K562 (cell line): ENCODE data around the gene CMSS1. TPM values are rescaled to one million over a fixed set of nuclear protein-coding genes. Genes with fewer than 3 reads are reported as not detected.
A peak's percentile ranks its signal among the peaks of the same experiment; 100 is the strongest.

Source experiments
- ATAC-seq: fragments of 200-7000 bp; cut with Tn5 transposase; 3 replicates; pipeline ENCODE4 v1.9.1; 2020; ENCODE audit warnings: moderate library complexity
- Bru-seq: library from RNA; stranded (reverse); fragments of 400-500 nt; gene quantifications from one replicate; lab custom pipeline; 2021; lab: Mats Ljungman, UMichigan
- BruChase-seq, 2 experiments: library from RNA; stranded (reverse); fragments of 400-500 nt; gene quantifications; one replicate each; lab custom pipeline; 2021; lab: Mats Ljungman, UMichigan
- BruUV-seq: library from RNA; stranded (reverse); fragments of 400-500 nt; replicated peaks from 2 replicates; lab custom pipeline; 2021; lab: Mats Ljungman, UMichigan
- CTCF ChIA-PET: fragments of 300-600 bp; formaldehyde crosslinking; extraction: SDS; loops from one replicate; lab custom pipeline; 2021; ENCODE audit warnings: low intra/inter-chr PET ratio; lab: Yijun Ruan, JAX
- POLR2A ChIA-PET: fragments of 300-600, 350-650 bp; sonication (Branson Sonifier 250); formaldehyde crosslinking; extraction: SDS; loops from one replicate; lab custom pipeline; 2021; ENCODE audit warnings: antibody characterized with exemption, inconsistent platforms; lab: Yijun Ruan, JAX
- DNase-seq, 4 experiments: peaks; one replicate each; pipeline versions ENCODE4 v3.0.0 to v3.0.0-alpha.2; 2011 to 2018; ENCODE audit warnings: low spot score in 3 of 4, mixed read lengths in 3 of 4; ENCODE audit errors: extremely low read depth in 1 of 4
- FAIRE-seq: peaks from 2 replicates; lab custom pipeline; 2011; peaks lifted over from hg19 to GRCh38; lab: Jason Lieb, UNC
- H2AFZ ChIP-seq: 2 replicates; pipeline ENCODE4 v1.6.0; 2011; ENCODE audit warnings: low read depth, low read length, control low read depth, inconsistent platforms
- H3K27ac ChIP-seq: fragments of 200-600 bp; 3 replicates; pipeline ENCODE4 v1.8.0; 2011; ENCODE audit warnings: low read depth, mild to moderate bottlenecking, control low read depth, inconsistent platforms, low read length, moderate library complexity, mixed read lengths; ENCODE audit errors: extremely low read depth
- H3K27me3 ChIP-seq, 2 experiments: fragments of 300-600 bp in 1 of 2; 2 replicates in 1 of 2; 3 replicates in 1 of 2; pipeline versions ENCODE4 v1.6.0 to v1.8.0; 2011; ENCODE audit warnings: inconsistent platforms in 2 of 2, low read length in 2 of 2, mild to moderate bottlenecking in 1 of 2, mixed read lengths in 1 of 2, moderate library complexity in 1 of 2; ENCODE audit not compliant: control insufficient read depth in 2 of 2, insufficient read depth in 2 of 2
- H3K36me3 ChIP-seq: fragments of 300-600 bp; 3 replicates; pipeline ENCODE4 v1.8.0; 2011; ENCODE audit warnings: mild to moderate bottlenecking, low read length, inconsistent platforms; ENCODE audit not compliant: control insufficient read depth, insufficient read depth
- H3K4me1 ChIP-seq, 2 experiments: fragments of 200-600 bp in 1 of 2; replicated peaks in 1 of 2; 2 replicates in 1 of 2; 3 replicates in 1 of 2; pipeline versions ENCODE4 v1.5.1 to v1.8.0; 2011; ENCODE audit warnings: inconsistent platforms in 2 of 2, low read length in 2 of 2, mild to moderate bottlenecking in 1 of 2, mixed read lengths in 1 of 2, moderate library complexity in 1 of 2; ENCODE audit not compliant: control insufficient read depth in 2 of 2, insufficient read depth in 2 of 2
- H3K4me2 ChIP-seq: 2 replicates; pipeline ENCODE4 v1.6.1; 2011; ENCODE audit warnings: low read length, control low read depth, inconsistent platforms, mixed read lengths; ENCODE audit not compliant: insufficient read depth
- H3K4me3 ChIP-seq: fragments of 200-600 bp; sonication (generic), shearing (Covaris generic); 2 replicates; pipeline ENCODE4 v1.5.1; 2016; ENCODE audit warnings: control low read depth, inconsistent platforms
- H3K79me2 ChIP-seq: fragments of 200-600 bp; 3 replicates; pipeline ENCODE4 v1.8.0; 2011; ENCODE audit warnings: low read length, inconsistent platforms; ENCODE audit not compliant: control insufficient read depth, insufficient read depth
- H3K9ac ChIP-seq, 2 experiments: 2 replicates each; pipeline versions ENCODE4 v1.6.0 to v1.6.1; 2011; ENCODE audit warnings: low read depth in 2 of 2, low read length in 2 of 2, control low read depth in 1 of 2, inconsistent platforms in 1 of 2, mild to moderate bottlenecking in 1 of 2, mixed read lengths in 1 of 2; ENCODE audit not compliant: insufficient read depth in 1 of 2
- H3K9me1 ChIP-seq: one replicate; pipeline ENCODE4 v1.6.0; 2011; ENCODE audit warnings: inconsistent platforms, mild to moderate bottlenecking, low read length, moderate library complexity; ENCODE audit not compliant: control insufficient read depth, insufficient read depth
- H3K9me3 ChIP-seq: replicated peaks from 2 replicates; pipeline ENCODE4 v1.5.1; 2011; ENCODE audit warnings: low read depth, low read length, inconsistent platforms; ENCODE audit not compliant: control insufficient read depth, insufficient read depth
- H4K20me1 ChIP-seq: replicated peaks from 2 replicates; pipeline ENCODE4 v1.6.1; 2011; ENCODE audit warnings: low read length, inconsistent platforms, mixed read lengths; ENCODE audit not compliant: control insufficient read depth, insufficient read depth
- BRD4 ChIP-seq: fragments of 200-600 bp; sonication (generic); IDR thresholded peaks from 2 replicates; pipeline ENCODE4 v1.6.1; 2017; ENCODE audit warnings: inconsistent platforms
- CBX3 ChIP-seq, 2 experiments: IDR thresholded peaks; 1 replicate in 1 of 2; 2 replicates in 1 of 2; pipeline ENCODE4 v1.6.1; 2012; ENCODE audit warnings: inconsistent platforms in 2 of 2, low read length in 2 of 2, borderline replicate concordance in 1 of 2, control low read depth in 1 of 2
- FOXK1 ChIP-seq: sonication (generic); formaldehyde crosslinking; IDR thresholded peaks from 2 replicates; pipeline ENCODE4 v1.8.0; 2022; ENCODE audit warnings: missing genetic modification reagents, mild to moderate bottlenecking, borderline replicate concordance
- FOXP1 ChIP-seq: sonication (generic); formaldehyde crosslinking; IDR thresholded peaks from 2 replicates; pipeline ENCODE4 v1.8.0; 2022; ENCODE audit warnings: mild to moderate bottlenecking, missing genetic modification reagents
- MECOM ChIP-seq: fragments of 250-450 bp; sonication (Bioruptor Pico); IDR thresholded peaks from 2 replicates; pipeline ENCODE4 v1.8.0; 2022; ENCODE audit warnings: inconsistent platforms
- NFIC ChIP-seq: fragments of 450-650 bp; IDR thresholded peaks from 2 replicates; pipeline ENCODE4 v1.6.1; 2017; ENCODE audit warnings: mild to moderate bottlenecking, inconsistent platforms
- POLR3A ChIP-seq: IDR thresholded peaks from 2 replicates; pipeline ENCODE4 v1.6.1; 2011; ENCODE audit warnings: borderline replicate concordance, mild to moderate bottlenecking, moderate library complexity; ENCODE audit not compliant: insufficient read length, insufficient read depth; ENCODE audit errors: extremely low read depth
- SMARCA5 ChIP-seq: fragments of 450-650 bp; IDR thresholded peaks from 2 replicates; pipeline ENCODE4 v1.6.1; 2016
- ZBTB43 ChIP-seq: sonication (generic); formaldehyde crosslinking; IDR thresholded peaks from 2 replicates; pipeline ENCODE4 v1.8.0; 2023; ENCODE audit warnings: mild to moderate bottlenecking, missing genetic modification reagents
- ZFP1 ChIP-seq: fragments of 450-650 bp; formaldehyde crosslinking; IDR thresholded peaks from 2 replicates; pipeline ENCODE4 v1.4.0; 2020; ENCODE audit warnings: mild to moderate bottlenecking, mixed read lengths
- ZNF584 ChIP-seq: fragments of 200-800 bp; sonication (Bioruptor generic); IDR thresholded peaks from 2 replicates; pipeline ENCODE4 v1.6.1; 2016; ENCODE audit warnings: low read depth, mild to moderate bottlenecking, missing genetic modification characterization, missing compliant biosample characterization
- ZNF644 ChIP-seq: fragments of 200-800 bp; sonication (Bioruptor generic); IDR thresholded peaks from 2 replicates; pipeline ENCODE4 v1.6.1; 2016; ENCODE audit warnings: low read depth, missing genetic modification characterization, missing compliant biosample characterization
- WGBS: fragments of 100-300 bp; shearing (Covaris generic); methylation state at CpG from one replicate; pipeline ENCODE4 v1.1.6; 2016; ENCODE audit warnings: low coverage, mixed read lengths; ENCODE audit not compliant: insufficient coverage; ENCODE audit errors: missing lambda C conversion rate; 5-methylcytosine and 5-hydroxymethylcytosine counted together
- in situ Hi-C: fragments of 300-500 bp; cut with MboI; formaldehyde crosslinking; loops from 4 replicates; pipeline ENCODE4 v1.15.0; 2018; ENCODE audit warnings: inconsistent platforms, mixed read lengths
- intact Hi-C: fragments of 100-400 bp; cut with micrococcal nuclease; formaldehyde crosslinking; loops from 2 replicates; pipeline ENCODE4 v1.14.2; 2022
- long read RNA-seq, 3 experiments: library from polyadenylated mRNA in 2 of 3; library from RNA in 1 of 3; unstranded in 2 of 3; stranded (forward) in 1 of 3; transcript quantifications; one replicate each; pipeline ENCODE4 v2.0.0, GENCODE V29; 2019 to 2022
- polyA minus RNA-seq, 3 experiments: library from RNA; depleted of rRNA, polyadenylated mRNA; stranded (reverse); fragments of >200 nt; gene quantifications; 2 replicates each; pipeline ENCODE4 v1.2.3, GENCODE V29; 2011
- polyA plus RNA-seq, 8 experiments: library from polyadenylated mRNA; depleted of rRNA in 4 of 8; stranded (reverse) in 5 of 8; unstranded in 3 of 8; fragments of >200 nt; fragmentation: Nextera tagmentation in 2 of 8; fragmentation: Illumina TruSeq in 1 of 8; extraction: Ambion mirVana in 2 of 8; extraction: Trizol in 1 of 8; gene quantifications; 2 replicates each; pipeline versions ENCODE4 v1.2.1 to v1.2.3, GENCODE V29; 2011 to 2014; ENCODE audit warnings: inconsistent platforms in 1 of 8, missing spikeins in 1 of 8
- total RNA-seq, 7 experiments: library from RNA; depleted of rRNA in 6 of 7; stranded (reverse); fragments of >200 nt in 6 of 7; fragmentation: Illumina TruSeq in 2 of 7; extraction: Trizol in 2 of 7; gene quantifications; 2 replicates each; pipeline versions ENCODE4 v1.2.1 to v1.2.3, GENCODE V29; 2011 to 2021; ENCODE audit warnings: low replicate concordance in 1 of 7

The CMSS1 gene
- total RNA-seq (2011; cell fraction: chromatin; rRNA removed; ENCODE audit: low replicate concordance), result 6.1 and 22.5 TPM in 2 replicates
- 5.5 and 6.3 TPM in 2 replicates for total RNA-seq (2011; cell fraction: nucleolus; rRNA removed)
- total RNA-seq (2011; cell fraction: nucleoplasm; rRNA removed), result 17.7 and 42.3 TPM in 2 replicates
- total RNA-seq (2014; rRNA removed) (39.6 and 46.9 TPM in 2 replicates), total RNA-seq (2014; rRNA removed; fragmentation: Illumina TruSeq; extraction: Trizol) (85.3 and 86.3 TPM in 2 replicates), total RNA-seq (2015; rRNA removed; fragmentation: Illumina TruSeq; extraction: Trizol) (55.2 and 62.4 TPM in 2 replicates), total RNA-seq (2021) (75.7 and 78.7 TPM in 2 replicates), polyA plus RNA-seq (2011; rRNA removed) (40.2 and 56.1 TPM in 2 replicates), polyA plus RNA-seq (2014; fragmentation: Illumina TruSeq; extraction: Trizol) (58.4 and 72.3 TPM in 2 replicates), polyA plus RNA-seq (2014; fragmentation: Nextera tagmentation; extraction: Ambion mirVana) (100 to 1,000 TPM in 1 of 2 experiments, 10 to 100 TPM in 1; 73.0 to 109 TPM), polyA plus RNA-seq (2014; rRNA removed) (50.6 and 63.8 TPM in 2 replicates), polyA minus RNA-seq (2011; rRNA and poly(A)+ RNA removed) (21.4 and 25.6 TPM in 2 replicates), Bru-seq, nascent RNA (percentile 71 among the genes with signal in this experiment), BruChase-seq, experiment 1, labeled RNA remaining after a 2-hour chase (percentile 77 among the genes with signal in this experiment), BruChase-seq, experiment 2, labeled RNA remaining after a 6-hour chase (percentile 73 among the genes with signal in this experiment)
- polyA plus RNA-seq (2011; cell fraction: cytosol; rRNA removed), result 9.6 and 11.7 TPM in 2 replicates
- polyA plus RNA-seq (2011; cell fraction: nucleus; rRNA removed), result 9.8 and 11.2 TPM in 2 replicates
- polyA plus RNA-seq (2012), result 52.3 and 62.0 TPM in 2 replicates
- 23.0 and 36.2 TPM in 2 replicates for polyA minus RNA-seq (2011; cell fraction: cytosol; rRNA and poly(A)+ RNA removed)
- polyA minus RNA-seq (2011; cell fraction: nucleus; rRNA and poly(A)+ RNA removed), result 11.2 and 12.4 TPM in 2 replicates
- long read RNA-seq, experiment 1, partial matches to known transcripts, result 18 of 24 reads
- long read RNA-seq, experiment 1, other reads (novel, unspliced or antisense), result 6 of 24 reads
- long read RNA-seq, experiment 2, full-length matches to known transcripts, result 5 of 21 reads
- long read RNA-seq, experiment 2, partial matches to known transcripts, result 12 of 21 reads
- long read RNA-seq, experiment 2, other reads (novel, unspliced or antisense), result 4 of 21 reads
- long read RNA-seq, experiment 3, partial matches to known transcripts, result 3 of 7 reads
- long read RNA-seq, experiment 3, other reads (novel, unspliced or antisense), result 4 of 7 reads

GRCh38 chr3:99817437-99818240 is at the start of gene CMSS1:
TSS of gene CMSS1 (plus strand) at chr3:99817862.
- ChIA-PET POLR2A (interaction anchor here (0.5 to 1.7 kb wide), 5 partner anchors 11 to 240 kb away, joined by 3 to 6 read pairs (median 3); no protein-coding TSS in a partner anchor), CTCF (no interaction called here)
- H3K9me1 ChIP-seq, result no peaks in the 10 kb centered on the region
- peaks cover 50% of the 10 kb centered on the region for H3K79me2 ChIP-seq
- no TSS peak for BruUV-seq
- in situ Hi-C loops (no loop called here), intact Hi-C loops (no loop called here)
- peak within 1 kb of the TSS; percentile 91 for H3K4me2 ChIP-seq
- peak within 1 kb of the TSS; percentile 90 to 98 for H3K9ac ChIP-seq
- no peaks in the 10 kb centered on the region for H3K27me3 ChIP-seq
- no peaks in the 10 kb centered on the region; the same call in 1 of the 2 replicates for H3K9me3 ChIP-seq
- DNase-seq (peak; percentile 84 to 90 (median 86)), FAIRE-seq (peak; percentile 92), ATAC-seq (peak; percentile 94)
- no peaks in the 10 kb centered on the region for H4K20me1 ChIP-seq
- peak within 1 kb of the TSS; percentile 97 for H2AFZ ChIP-seq
- 1% methylated on average over 53 of the region's 60 CpGs for WGBS
- H3K4me3 ChIP-seq, result peak within 1 kb of the TSS; percentile 81
- peaks cover 9% of the 10 kb centered on the region; the same call in 1 of the 3 replicates for H3K36me3 ChIP-seq
- H3K4me1 ChIP-seq, result peaks cover 5 to 7% of the 10 kb centered on the region in 2 experiments; a peak in 4 of 5 replicates
- peak within 1 kb of the TSS; percentile 96 for H3K27ac ChIP-seq
- TF ChIP-seq ZFP1 (CRISPR knock-in tag), result no peak
- no peak for TF ChIP-seq ZNF584 (CRISPR knock-in tag)
- TF ChIP-seq FOXK1 (CRISPR knock-in tag), result no peak
- TF ChIP-seq CBX3 (IDR thresholded peaks at IDR 0.05; ENCODE audit: borderline replicate concordance in 1 of 2, low read length in 2 of 2), result no peak
- 0 out of 2 replicates have a peak, but pooled peaks have one; percentile 70 for TF ChIP-seq BRD4
- TF ChIP-seq SMARCA5, result no peak
- TF ChIP-seq ZNF644 (tag), result 0 out of 2 replicates have a peak, but pooled peaks have one; percentile 18
- TF ChIP-seq FOXP1 (CRISPR knock-in tag), result no peak
- peak; percentile 83 for TF ChIP-seq NFIC
- TF ChIP-seq ZBTB43 (CRISPR knock-in tag), result no peak
- TF ChIP-seq MECOM (CRISPR knock-in tag), result no peak
- TF ChIP-seq POLR3A, result no peak
